ENCODE results near the gene POR.

DNA sequence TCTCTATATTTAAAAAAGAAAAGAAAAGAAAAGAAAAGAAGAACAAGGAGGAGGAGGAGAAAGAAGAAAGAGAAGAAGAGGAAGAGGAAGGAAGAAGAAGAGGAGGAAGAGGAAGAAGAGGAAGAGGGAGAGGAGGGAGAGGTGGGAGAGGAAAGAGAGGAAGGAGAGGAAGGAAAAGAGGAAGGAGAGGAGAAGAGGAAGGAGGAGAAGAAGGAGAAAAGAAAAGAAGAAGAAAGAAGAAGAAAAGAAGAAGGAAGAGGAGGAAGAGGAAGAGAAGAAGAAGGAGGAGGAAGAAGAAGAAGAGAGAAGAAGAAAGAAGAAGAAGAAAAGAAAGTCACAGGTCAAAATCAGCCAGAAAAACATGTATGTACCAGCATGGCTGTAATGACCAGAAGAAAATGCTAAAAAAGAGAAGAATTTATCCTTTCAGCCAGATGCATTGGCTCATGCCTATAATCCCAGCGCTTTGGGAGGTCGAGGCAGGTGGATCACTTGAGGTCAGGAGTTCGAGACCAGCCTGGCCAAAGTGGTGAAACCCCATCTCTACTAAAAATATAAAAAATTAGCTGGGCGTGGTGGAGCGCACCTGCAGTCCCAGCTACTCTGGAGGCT lies 5.3 kb upstream of the POR start:
- TF ChIP-seq POLR2A (IDR thresholded peaks at IDR 0.05; ENCODE audit: low read depth, low read length) = no peak
- no peak for TF ChIP-seq POLR2AphosphoS5 (IDR thresholded peaks at IDR 0.05; ENCODE audit: low read depth, low read length)
